GM18499 (cell line): Measurements from ENCODE around the gene DNASE1L2.
"Not testable (repeated sequence)": the region's sequence is repeated elsewhere in the genome, so short reads cannot be mapped to it uniquely, and the experiment has no call there.

ENCODE experiments used
- ATAC-seq: cut with Tn5 transposase; IDR thresholded peaks from one replicate; pipeline ENCODE4 v1.9.1; 2021; ENCODE audit warnings: moderate number of reproducible peaks; ENCODE audit not compliant: insufficient read depth, unreplicated experiment

Gene DNASE1L2

DNA sequence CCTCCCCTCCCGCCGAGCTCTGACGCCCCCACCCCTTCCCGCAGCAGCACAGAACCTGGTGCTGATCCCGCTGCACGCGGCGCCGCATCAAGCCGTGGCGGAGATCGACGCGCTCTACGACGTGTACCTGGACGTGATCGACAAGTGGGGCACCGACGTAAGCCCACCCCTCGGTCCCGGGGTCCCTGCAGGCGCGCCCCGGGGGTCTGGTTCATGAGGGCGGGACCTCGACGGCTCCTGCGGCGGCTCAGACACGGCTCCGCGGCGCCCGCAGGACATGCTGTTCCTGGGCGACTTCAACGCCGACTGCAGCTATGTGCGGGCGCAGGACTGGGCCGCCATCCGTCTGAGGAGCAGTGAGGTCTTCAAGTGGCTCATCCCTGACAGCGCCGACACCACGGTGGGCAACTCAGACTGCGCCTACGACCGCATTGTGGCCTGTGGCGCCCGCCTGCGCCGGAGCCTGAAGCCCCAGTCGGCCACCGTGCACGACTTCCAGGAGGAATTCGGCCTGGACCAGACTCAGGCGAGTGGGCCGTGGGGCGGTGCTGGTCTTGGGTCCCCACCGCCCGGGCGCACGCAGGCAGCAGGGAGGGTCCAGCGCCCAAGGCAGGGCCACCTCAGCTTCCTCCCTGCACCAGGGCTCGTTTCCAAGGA lies 1.4 kb downstream of the DNASE1L2 start:
- no peak for ATAC-seq

DNA sequence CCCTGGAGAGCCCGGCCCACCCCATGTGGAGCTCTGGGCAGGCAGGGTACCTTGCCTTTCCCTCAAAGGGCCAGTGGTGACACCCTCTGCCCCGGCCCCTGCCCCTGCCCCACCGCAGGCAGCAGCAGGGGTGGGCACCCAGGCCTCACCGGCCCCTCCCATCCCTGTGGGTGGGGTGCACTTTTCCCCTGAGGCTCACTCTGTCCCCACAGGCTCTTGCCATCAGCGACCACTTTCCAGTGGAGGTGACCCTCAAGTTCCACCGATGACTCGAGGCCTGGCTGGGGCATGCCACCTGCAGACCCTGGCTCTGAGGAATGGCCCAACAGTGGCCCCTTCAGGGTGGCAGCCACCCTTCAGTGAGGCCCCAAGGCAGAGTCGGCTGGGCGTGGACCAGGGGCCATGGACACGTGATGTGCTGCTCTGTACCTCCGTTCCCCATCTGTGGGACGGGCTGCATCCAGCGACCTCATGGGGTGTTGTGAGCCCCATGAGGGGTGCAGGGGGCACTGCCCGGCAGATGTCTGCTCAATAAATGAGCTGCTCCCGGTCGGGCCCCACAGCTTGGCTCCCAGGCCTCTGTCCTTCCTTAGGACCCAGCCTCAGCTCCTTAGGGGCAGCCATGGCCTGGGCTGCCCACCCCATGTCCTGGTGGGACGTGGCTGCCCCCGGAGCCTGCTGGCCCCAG lies 2.0 kb downstream of the DNASE1L2 start:
- no peak for ATAC-seq

DNA sequence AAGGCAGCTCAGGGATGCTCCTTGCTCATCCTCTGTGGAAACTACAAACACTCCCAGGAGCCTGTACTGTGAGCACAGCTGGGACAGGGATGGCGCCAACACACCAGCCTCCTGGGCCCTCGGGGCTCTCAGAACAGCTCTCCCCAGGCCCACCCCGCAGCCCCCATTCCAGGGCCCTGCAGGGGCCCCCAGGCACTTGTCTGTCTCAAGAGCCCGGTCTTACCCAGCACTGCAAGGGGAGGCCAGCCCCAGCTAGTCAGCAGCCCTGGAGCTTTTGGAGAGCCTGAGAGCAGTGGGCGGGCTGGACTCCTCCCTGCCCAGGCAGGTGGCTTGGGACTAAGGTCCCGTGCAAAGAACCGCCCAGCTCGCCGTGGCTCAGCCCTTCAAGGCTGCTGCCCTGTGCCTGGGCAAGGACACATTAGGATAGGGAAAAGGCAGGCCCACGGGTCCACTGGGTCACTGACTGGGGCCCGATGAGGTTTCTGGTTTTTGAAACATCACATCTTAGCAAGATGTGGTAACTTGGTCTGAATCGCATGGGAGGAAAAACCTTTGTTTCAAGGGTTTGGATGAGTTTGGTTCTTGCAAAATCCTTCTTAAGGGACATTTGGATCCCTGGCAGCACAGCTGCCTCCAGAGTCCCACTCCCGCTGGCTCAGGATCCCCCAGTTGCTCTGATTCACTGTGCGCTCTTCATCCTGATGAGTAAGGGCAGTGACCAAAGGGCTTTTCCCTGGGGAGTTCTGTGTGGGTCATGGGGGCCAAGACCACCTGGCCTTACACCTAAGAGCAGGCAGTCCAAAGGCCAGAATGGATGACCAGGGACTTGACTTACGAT lies 2.8 kb downstream of the DNASE1L2 start:
- ATAC-seq = no peak

DNA sequence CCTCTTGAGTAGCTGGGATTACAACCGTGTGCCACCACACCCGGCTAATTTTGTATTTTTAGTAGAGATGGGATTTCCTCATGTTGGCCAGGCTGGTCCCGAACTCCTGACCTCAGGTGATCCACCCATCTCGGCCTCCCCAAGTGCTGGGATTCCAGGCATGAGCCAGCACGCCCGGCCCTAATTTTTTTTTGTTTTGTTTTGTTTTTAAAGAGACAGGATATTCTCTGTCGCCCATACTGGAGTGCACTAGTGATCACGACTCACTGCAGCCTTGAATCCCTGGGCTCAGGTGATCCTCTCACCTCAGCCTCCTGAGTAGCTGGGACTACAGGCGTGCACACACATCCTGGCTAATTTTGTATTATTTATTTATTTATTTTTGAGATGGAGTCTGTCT lies 4.1 kb downstream of the DNASE1L2 start:
- ATAC-seq = not testable (repeated sequence)

DNA sequence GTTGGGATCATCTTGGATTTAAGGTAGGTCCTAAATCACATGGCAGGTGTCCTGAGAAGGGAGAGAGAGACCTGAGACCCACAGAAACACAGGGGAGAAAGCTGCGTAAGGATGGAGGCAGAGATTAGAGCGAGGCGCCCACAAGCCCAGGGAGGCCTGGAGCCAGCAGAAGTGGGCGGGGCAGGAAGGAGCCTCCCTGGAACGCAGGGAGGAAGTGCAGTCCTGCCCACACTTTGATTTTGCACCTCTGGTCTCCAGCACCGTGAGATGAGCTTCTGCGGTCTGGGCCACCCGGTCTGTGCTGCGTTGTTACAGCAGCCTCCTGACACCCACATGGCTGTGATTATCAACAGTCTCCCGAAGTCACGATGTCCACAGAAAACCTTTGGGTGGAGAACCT lies 6.4 kb downstream of the DNASE1L2 start:
- no peak for ATAC-seq

DNA sequence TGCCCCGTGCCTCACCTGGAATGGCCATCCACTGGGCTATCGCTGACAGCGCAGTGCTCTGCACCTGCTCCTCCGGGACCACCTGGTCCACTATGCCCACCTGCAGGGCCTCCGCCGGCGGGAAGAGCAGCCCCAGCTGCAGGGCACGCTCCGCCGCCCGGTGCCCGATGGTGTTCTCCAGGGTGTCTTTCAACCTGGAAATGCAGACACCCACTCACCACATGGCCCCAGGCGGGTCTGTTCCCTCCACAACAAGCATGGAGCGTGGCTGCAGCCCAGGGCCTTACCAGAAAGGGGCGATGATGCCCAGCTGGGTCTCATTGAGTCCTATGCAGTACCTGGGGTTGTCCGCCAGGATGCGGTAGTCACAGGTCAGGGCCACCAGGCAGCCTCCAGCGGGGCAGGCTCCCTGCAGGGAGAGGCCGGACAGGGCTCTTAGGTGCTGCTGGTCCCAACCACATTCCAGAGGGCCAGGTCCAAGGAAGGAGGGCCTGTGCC lies 6.8 kb downstream of the DNASE1L2 start:
- ATAC-seq = no peak

DNA sequence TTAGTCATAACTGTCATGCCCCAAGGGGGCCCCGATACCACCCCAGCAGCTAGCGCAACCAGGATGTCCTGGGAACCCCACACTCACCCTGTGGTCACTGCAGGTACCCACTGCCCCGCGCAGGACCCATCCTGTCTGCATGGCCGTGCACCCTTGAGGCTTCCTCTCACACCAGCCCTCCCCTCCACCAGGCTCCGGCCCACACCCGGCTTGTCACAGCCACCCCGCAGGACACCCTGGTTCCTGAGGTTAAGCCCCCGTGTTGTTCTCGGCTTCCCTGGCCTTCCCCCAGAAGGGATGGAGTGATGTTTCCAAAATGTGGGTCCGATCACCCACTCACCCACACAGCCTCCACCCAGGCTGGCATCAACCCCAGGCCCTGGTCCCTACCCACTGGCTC lies 7.5 kb downstream of the DNASE1L2 start:
- ATAC-seq = no peak

DNA sequence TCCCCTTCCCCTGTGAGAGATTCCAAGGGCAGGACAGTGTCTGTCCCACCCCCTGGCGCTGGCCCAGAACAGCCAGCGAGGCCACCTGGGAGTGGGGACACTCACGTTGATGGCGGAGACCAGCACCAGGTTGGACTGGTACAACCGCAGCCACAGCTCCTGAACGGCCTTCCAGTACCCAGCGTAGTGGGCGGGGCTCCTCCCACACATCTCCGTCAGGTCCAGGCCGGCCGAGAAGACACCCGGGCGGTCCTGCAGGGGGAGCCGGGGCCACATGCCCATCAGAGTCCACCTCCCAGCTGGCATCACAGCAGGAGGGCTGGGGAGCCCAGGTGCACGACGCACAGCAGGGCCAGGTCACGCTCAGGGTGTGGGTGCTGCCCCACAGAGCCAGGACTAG lies 8.1 kb downstream of the DNASE1L2 start:
- ATAC-seq = no peak

DNA sequence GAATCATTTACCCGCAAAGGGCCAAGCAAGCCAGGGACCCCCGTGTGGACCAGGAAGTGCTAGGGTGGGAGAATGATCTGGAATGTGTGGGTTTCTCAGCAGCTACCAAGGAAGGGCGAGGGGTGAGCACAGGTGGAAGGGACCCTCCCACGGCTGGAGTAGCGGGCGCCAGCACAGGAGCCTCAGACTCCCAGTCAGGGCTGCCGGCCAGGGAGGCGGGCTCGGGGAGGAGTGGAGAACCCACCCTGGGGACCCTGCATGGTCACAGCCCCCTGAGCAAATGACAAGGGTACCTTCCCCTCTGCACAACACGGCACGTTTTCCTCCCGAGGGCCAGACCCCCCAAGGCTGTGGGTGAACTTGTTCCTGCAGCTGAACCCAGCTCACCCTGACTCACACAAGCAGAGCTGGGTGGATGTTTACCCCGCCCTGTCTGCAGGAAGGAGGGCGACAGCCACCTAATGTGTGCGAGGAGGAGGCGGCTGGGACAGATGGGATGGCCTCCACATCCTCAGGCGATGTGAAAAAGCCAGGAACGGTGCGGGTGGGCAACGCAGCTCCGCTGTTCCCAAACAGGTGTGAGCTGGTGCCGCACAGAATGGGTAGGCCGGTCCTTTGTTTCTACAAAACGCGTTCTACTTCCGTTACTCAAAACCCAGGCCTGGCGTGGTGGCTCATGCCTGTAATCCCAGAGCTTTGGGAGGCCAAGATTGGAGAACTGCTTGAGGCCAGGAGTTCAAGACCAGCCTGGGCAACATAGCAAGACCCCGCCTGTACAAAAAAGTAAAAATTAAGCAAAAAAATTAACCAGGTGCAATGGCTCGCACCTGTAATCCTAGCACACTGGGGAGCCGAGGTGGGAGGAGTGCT lies 8.9 kb downstream of the DNASE1L2 start:
- ATAC-seq = no peak

DNA sequence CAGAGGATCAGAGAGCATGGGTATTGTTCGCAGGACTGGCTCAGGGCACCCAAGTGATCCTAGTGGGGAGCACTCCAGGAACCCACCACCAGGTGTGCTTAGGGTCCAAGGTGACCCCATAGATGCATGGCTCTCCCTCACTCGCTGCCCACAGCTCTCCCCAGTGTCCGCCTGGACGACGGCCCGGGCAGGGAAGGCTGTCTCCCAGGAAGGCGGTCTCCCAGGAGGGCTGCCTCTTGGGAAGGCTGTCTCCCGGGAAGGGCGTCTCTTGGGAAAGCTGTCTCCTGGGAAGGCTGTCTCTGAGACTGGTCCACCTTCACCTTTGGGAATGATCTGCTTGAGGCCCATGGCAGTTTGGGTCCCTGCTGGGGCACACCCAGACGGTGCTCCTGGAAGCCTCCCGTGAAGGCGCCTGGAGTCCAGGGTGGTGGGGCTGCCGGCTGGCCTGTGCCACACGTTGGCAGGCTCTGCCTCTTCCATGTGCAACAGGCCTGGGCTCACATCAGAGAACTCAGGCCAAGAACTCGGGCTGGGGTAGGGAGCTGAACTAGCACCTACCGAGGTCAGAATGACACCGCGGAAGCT lies 10.1 kb downstream of the DNASE1L2 start:
- no peak for ATAC-seq

DNA sequence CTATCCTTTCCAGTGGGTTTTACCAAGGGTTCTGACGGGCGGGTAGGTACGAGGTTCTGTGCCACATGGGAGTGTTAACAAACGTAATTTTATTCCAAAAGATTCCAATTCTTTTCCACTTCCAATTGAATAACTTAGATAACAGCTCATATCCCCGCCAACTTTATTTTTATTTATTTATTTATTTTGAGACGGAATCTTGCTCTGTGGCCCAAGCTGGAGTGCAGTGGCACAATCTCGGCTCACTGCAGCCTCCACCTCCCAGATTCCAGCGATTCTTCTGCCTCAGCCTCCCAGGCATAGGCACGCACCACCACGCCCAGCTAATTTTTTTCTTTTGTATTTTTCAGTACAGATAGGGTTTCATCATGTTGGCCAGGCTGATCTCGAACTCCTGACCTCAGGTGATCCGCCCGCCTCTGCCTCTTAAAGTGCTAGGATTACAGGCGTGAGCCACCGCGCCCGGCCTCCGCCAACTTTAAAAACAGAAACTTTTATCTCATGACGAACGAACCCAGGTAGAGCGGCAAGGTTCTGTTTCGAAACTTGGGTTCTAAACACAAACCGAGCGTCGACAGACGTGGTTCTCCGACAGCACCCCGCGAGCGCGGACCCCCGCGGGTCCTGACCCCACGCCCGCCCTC lies 14.5 kb downstream of the DNASE1L2 start:
- peak; percentile 3 for ATAC-seq

DNA sequence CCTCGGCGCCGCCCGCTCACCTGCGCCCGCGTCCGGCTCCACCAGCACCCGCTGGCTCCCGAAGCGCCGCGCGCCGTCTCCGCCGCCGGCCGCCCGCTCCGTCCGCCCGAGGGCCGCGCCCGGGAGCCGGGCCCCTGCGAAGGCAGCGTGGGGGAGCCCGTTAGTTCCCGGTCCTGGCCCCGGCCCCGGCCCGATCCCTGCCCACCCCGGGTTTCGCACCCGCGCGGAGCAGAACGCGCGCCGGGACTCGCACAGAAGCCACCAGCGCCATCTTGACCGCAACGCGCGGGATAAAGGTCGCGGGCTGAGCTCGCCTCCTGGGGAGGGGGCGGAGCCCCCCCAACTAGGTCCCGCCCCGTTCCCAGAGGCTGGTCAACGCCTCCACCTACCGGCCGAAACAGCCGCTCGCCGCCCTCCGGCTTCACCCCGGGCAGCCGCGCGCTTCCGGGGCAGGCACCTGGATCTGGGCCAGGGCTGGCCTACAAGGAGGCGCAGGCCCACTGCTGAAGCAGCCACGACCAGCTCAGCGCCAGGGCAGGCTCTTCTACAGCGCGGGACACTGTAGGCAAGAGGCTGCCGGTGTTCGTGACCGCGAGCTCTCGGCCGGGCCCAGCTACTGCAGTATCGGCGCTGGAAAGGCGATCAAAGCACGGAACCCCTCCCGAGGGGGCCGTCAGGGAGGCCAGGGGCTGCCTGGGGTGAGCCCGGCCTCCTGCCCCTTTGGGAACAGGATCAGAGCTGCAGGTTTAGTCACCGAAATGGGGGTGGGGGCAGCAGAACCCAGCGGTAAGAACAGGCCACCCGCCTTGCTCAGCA lies 15.3 kb downstream of the DNASE1L2 start, which contains the start of gene ECI1:
ECI1 (minus strand) TSS at position 292 of the 816 bp plus-strand sequence; CDS start at position 271, 21 bp downstream.
- peak; percentile 53 for ATAC-seq

DNA sequence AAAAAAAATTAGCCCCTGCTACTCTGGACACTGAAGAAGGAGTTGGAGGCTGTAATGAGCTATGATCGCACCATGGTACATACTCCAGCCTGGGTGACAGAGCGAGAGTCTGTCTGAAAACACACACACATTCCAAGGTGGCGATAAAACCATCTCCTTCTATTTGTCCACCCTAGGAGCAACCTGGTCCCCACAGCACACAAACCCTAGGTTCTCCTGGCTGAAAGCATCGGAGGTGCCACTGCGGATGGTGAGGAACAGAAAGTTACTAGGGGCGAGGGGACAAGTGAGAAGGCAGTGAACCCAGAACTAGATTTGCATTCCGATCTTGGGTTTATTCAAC lies 16.5 kb downstream of the DNASE1L2 start:
- ATAC-seq = no peak

DNA sequence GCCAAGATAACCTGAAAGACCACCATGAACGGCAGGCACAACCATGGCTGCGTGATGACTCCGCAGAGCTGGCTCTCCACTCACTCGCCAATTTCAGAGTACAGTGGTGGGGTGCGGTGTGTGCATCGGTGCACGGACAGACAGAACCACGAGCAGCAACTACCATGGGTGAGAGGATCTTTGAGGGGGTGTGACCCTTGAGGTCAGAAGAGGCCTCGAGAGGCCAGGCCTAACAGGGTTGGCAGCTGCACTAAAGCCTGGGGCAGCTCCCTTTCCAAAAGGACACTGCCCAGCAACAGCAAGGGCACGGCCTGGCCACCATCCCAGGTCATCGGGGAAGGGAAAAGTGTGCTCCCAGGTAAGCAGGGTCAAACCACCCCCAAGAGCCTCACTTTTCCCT lies 17.0 kb downstream of the DNASE1L2 start:
- no peak for ATAC-seq

DNA sequence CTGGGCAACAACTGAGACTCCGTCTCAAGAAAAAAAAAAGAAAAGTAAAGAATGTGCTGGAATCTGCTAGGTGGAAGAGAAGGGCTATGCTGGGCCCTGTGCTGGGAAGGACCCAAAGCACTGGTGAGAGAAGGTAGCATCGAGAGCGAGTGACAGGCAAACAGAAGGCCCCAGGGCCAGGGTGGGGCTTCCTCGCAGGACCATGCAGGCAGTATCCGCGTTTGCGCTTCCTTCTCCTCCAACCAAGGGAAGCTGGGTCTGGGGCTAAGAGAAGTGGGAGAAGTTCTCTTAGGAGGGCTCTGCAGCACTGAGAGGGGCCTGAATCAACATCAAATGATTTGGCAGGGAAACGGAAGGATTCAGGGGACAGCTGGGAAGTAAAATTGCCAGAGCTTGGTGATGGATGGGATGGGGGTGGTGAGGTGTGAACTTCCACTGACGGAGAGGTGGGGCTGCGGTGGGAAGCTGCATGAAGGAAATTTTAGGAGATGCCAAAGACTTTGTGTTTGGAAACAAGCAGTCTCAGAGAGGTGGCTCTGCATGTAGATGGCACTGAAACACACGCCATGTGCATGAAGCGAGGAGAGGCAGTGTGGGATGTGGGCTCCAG lies 20.4 kb downstream of the DNASE1L2 start:
- no peak for ATAC-seq

DNA sequence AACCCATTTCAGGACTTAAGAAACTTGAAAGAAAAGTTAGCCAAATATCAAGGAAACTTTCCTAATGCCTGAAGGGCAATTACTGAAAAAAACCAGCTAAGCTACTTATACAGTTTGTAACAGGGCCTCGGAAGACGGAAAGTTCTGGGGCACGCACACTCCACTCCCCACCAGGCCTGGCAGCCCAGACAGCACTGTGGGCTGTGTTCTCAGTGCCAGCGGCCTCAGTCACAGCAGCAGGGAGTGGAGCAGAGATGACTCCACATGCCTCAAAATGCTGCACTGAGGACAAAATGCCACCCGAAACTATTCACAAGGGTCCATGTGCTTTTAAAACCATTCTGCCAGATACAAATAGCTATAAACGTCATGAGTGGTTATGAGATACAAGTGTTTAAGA lies 21.5 kb downstream of the DNASE1L2 start:
- ATAC-seq = no peak

DNA sequence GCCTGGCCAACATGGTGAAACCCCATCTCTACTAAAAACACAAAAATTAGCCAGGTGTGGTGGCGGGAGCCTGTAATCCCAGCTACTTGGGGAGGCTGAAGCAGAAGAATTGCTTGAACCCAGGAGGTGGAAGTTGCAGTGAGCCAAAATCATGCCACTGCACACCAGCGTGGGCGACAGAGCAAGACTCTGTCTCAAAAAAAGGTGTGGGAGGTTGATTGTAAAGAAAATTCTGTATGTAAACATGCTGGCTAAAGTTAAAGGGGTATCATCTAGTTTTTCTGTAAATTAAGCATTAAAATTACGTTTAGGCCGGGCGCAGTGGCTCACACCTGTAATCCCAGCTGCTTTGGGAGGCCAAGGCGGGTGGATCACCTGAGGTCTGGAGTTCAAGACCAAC lies 22.3 kb downstream of the DNASE1L2 start:
- ATAC-seq = not testable (repeated sequence)

DNA sequence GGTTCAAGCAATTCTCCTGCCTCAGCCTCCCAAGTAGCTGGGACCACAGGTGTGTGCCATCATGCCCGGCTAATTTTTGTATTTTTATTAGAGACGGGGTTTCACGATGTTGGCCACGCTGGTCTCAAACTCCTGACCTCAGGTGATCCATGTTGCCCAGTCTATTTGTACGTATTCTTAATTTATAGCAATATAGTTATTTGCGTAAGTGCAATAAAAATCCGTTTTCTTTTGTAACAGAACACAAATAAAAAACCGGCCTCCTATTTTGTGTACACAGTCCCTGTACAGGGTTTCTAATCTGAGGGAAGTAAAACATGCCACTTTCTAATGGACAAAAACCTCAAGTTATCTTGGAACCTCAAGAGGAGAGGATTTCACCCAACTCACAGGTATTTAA lies 24.0 kb downstream of the DNASE1L2 start:
- ATAC-seq = no peak
